ENCODE measurements around the gene SLX4. TPM values are rescaled to one million over a fixed set of nuclear protein-coding genes. Genes with fewer than 3 reads are reported as not detected.

The SLX4 gene
- total RNA-seq, 1 donor from 2014 or later = 10.9 TPM

DNA sequence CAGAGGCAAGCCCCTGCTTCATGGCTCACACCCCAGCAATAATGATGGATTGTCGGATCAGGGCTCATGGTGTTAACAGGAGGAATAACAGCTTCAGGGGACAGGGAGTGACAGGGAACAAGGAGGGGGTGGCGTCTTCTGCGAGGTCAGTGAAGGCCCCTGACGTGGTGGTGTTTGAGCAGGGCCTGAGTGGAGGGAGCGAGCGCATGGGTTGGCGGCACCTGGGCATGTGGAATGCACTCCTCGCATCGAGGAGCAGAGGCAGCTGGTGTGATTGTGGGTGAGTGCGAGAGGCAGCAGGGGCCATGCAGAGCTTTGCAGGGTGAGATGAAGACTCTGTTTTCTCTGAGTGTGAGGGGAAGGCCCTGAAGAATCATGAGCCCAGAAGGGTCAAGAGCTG, 77.3 kb downstream of the SLX4 start:
- DNase-seq = no peak
- intact Hi-C loops (cut with micrococcal nuclease) = no loop called here
- Mint-ChIP-seq H3K9me3 (no peaks in the 10 kb centered on the region), H3K27ac (no peak overlapping the region), H3K4me3 (no peak overlapping the region), H3K27me3 (no peaks in the 10 kb centered on the region), H3K4me1 (no peaks in the 10 kb centered on the region), H3K36me3 (ENCODE audit: low read depth) (peaks cover 39% of the 10 kb centered on the region)

- Mint-ChIP-seq H3K36me3 (ENCODE audit: low read depth) (peaks cover 45% of the 10 kb centered on the region), H3K27me3 (no peaks in the 10 kb centered on the region), H3K27ac (no peak overlapping the region), H3K4me1 (peaks cover 5% of the 10 kb centered on the region), H3K4me3 (no peak overlapping the region), H3K9me3 (no peaks in the 10 kb centered on the region)
- intact Hi-C loops (cut with micrococcal nuclease) = no loop called here
- DNase-seq = no peak
These were observed 78.7 kb downstream of the SLX4 start for GRCh38 chr16:3532741-3533140.

Other genes starting within 250 kb of the SLX4 start
- 16.8 and 17.9 TPM in 2 replicates for gene ZSCAN32, start 210.6 kb downstream of the SLX4 start, total RNA-seq
- 10.1 and 11.4 TPM in 2 replicates for gene ZNF174, start 210.4 kb downstream of the SLX4 start, total RNA-seq
- gene ZNF597, start 168.1 kb downstream of the SLX4 start, total RNA-seq = 1.9 and 2.1 TPM in 2 replicates
- gene NAA60, start 167.9 kb downstream of the SLX4 start, total RNA-seq = 31.4 and 34.7 TPM in 2 replicates
- not detected in 2 replicates for gene C16orf90, start 116.1 kb downstream of the SLX4 start, total RNA-seq
- 19.6 and 22.5 TPM in 2 replicates for gene CLUAP1, start 110.6 kb downstream of the SLX4 start, total RNA-seq
- 19.1 and 22.1 TPM in 2 replicates for gene NLRC3, start 34.2 kb downstream of the SLX4 start, total RNA-seq
- 11.0 and 11.6 TPM in 2 replicates for gene DNASE1, start 43.1 kb upstream of the SLX4 start, total RNA-seq
- gene TRAP1, start 105.9 kb upstream of the SLX4 start, total RNA-seq = 394 and 421 TPM in 2 replicates